Ramos (cell line): ENCODE measurements around the gene MTFR1L.

Experiments used
- in situ Hi-C: fragments of 300-500 bp; cut with MboI; formaldehyde crosslinking; loops from one replicate; pipeline ENCODE4 v1.14.3; 2022; ENCODE audit warnings: low sequenced_read_pairs; ENCODE audit not compliant: unreplicated experiment

The MTFR1L gene

DNA sequence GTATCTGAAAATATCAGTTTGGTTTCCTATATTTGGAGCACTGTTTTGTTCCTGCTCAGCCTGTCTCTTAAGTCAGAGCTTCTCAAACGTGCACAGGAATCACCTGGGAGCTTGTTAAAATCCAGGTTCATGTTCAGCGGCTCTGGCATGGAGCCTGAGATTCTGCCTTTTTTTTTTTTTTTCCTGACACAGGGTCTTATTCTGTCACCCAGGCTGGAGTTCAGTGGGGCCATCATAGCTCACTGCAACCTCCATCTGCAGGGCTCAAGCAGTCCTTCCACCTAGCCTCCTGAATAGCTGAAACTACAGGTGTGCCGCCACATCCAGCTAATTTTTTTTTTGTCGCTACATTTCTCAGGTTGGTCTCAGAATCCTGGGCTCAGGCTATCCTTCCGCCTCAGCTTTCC is 32.0 kb upstream of the MTFR1L start:
- in situ Hi-C loops: no loop called here

DNA sequence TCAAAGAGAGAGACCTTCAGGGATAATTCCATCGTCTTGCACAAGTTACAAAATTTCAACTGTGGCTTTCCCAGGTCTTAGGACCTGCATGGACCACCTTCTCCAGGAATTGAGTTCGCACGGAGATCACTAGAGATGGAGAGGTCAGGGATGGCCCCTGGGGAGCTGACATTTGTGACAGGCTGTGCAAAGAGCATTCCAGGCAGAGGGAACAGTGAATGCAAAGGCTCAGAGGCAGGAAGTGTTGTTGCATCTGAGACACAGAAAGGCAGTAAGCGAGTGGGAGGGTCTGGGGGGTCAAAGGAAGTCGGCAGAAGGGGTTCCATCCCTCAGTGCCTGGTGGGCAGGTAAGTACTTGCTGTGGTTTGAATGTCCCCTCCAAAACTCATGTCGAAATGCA is 29.3 kb upstream of the MTFR1L start:
- in situ Hi-C loops: loop anchor here (10.0 kb wide), 2 partner anchors 266 to 506 kb away; no protein-coding TSS in a partner anchor

DNA sequence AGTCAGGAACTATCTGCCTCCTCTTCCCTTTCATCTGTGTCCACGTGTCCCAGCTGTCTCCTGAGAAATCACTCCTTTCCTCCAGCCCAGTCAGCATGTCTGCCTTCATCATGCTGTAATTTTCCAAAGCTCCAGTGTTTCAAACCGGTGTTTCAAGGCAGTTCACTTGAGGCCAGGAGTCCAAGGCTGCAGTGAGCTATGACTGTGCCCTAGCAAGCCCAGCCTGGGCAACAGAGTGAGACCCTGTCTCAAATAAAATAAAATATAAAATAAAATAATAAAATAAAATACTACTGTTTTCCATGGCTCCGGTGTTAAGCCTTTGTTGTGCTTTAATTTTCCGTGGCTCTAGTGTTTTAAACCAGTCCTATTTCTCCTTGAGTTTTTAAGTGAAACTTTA is 27.6 kb upstream of the MTFR1L start:
- in situ Hi-C loops: loop anchor here (10.0 kb wide), 2 partner anchors 267 to 507 kb away; no protein-coding TSS in a partner anchor

DNA sequence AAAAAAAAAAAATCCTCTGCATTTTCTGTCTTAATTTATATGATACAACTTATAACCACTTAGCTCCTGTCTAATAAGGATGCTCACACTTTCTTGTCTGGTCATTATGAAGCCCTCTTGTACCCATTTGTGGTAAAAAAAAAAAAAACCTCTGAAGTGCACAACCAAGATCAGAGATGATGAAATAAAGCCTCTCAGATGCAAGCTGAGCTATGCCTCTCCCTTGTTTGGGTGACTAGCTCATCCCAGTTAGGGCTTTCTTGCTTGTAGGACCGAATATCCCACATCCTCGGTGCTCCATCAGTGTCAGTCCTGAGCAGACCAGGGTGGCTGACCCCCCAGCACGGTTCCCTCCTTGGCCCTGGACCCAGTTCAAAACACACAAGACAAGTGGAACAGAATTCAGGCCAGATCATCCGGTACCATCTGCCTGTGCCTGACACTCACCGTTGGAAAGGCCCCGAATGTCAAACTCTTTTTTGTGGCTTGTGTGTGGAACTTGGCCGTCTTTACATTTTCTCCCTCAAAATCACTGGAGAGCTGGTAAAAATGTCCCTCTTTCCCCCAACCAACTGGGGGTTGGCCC is 26.1 kb upstream of the MTFR1L start:
- in situ Hi-C loops: loop anchor here (10.0 kb wide), 2 partner anchors 269 to 509 kb away; no protein-coding TSS in a partner anchor

DNA sequence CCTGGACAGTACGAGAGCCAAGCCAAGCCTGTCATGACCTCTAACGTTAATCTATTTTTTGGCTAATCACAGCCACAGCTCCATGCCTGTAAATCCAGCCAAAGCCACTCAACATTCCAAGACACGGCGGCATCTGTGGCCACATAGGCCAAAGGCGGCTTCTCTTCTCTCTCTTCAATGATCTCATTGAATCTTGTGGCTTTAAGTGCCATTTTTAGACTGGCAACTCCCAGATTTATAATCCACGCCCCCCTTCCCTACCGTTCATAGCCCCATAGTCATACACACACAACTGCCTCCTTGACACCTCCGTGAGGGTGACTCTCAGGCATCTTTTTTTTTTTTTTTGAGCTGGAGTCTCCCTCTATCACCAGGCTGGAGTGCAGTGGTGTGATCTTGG is 25.4 kb upstream of the MTFR1L start:
- in situ Hi-C loops: loop anchor here (10.0 kb wide), 2 partner anchors 270 to 510 kb away; no protein-coding TSS in a partner anchor

DNA sequence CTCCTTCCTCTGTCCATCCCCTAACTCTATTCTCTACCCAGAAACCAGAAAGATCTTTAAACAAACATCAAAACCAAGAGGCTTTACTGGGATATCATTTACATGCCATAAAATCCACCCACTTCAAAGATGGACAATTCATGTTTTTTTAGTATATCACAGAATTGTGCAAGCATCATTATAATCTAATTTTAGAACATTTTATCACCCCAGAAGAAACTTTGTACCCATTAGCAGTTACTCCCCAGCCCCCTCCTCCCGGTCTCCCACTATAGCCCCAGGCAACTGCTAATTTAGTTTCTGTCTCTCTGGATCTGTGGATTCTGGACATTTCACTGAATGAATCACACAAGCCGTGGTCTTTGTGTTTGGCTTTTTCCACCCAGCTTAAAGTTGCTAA is 24.5 kb upstream of the MTFR1L start:
- in situ Hi-C loops: loop anchor here (10.0 kb wide), 2 partner anchors 270 to 510 kb away; no protein-coding TSS in a partner anchor

DNA sequence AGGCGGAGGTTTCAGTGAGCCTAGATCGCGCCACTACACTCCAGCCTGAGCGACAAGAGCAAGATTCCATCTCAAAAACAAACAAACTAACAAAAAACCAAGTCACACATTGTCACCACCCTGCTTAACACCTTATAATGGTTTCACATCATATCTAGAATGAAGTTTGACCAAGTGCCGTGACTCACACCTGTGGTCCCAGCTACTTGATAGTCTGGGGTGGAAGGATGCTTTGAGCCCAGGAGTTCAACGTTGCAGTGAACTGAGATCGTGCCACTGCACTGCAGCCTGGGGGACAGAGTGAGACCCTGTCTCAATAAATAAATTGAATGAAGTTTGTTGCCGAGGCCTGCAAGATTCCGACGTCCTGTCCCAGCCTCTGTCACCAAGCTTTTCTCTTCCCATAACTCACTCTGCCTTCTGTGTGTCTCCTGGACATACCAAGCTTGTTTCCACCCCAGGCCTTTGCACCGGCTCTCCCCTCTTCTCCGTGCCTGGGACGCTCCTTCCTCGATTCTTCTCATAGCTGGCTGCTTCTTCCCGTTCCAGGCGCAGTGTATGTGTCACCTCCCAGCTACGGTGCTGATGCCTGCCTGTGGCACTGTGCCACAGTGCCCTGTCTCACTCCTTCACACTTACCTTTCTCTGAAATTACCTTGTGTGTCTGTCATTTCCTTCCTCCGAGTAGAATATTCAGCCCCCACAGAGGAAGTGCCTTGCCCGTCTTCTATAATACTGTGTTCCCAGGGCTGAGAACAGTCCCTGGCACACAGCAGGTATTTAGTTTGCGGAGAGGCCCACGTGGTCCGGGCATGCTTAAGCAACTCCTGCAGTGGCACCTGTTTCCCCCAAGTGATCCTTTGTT is 23.6 kb upstream of the MTFR1L start:
- in situ Hi-C loops: loop anchor here (10.0 kb wide), 2 partner anchors 271 to 511 kb away; no protein-coding TSS in a partner anchor

DNA sequence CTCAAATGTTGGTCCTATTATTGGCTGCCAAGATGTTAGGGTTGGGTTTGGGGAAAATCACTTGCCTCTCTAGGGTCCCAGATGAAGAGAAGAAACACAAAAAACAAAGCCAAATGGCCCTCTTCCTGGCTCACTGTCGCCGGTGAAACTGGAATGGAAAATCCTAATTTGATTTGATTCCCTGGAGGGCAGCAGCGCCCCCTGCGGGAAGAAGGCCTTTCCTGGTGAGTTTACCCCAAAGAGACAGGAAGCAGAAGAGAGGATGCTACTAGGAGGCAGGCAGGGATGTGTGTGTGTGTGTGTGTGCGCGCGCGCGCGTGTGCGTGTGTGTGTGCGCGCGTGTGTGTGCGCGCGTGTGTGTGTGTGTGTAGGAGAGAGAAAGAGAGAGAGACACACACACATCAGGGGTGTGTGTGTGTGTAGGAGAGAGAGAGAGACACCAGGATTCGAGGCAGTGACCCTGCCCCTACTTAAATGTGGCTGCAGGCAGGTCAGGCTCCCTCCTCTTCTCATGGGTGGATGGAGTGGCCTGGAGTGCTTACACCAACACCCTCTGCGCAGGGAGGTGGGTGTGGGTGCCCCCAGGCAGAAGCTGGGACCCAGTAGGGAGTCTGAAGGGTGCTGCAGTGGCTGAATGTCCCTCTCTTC is 22.8 kb upstream of the MTFR1L start:
- in situ Hi-C loops: loop anchor here (10.0 kb wide), 2 partner anchors 272 to 512 kb away; no protein-coding TSS in a partner anchor

DNA sequence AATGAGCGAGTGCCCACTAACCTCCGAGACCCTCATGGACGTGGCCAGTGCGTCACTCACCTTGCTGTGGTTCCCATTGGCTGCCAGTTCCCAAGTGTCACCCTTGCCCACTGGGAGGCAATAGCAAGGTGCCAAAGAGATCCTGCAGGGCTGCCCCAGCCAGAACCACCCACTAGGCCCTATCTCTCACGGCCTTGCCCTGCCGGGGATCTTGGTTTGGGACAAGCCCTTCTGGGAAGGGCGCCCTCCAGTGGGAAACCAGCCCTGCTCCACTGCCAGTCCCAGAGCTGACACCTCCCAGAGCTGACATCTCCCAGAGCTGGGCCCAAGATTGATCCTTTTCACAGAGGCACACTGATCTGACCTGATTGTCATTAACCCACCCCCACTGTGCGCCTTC is 21.8 kb upstream of the MTFR1L start:
- in situ Hi-C loops: loop anchor here (10.0 kb wide), 2 partner anchors 273 to 513 kb away; no protein-coding TSS in a partner anchor

DNA sequence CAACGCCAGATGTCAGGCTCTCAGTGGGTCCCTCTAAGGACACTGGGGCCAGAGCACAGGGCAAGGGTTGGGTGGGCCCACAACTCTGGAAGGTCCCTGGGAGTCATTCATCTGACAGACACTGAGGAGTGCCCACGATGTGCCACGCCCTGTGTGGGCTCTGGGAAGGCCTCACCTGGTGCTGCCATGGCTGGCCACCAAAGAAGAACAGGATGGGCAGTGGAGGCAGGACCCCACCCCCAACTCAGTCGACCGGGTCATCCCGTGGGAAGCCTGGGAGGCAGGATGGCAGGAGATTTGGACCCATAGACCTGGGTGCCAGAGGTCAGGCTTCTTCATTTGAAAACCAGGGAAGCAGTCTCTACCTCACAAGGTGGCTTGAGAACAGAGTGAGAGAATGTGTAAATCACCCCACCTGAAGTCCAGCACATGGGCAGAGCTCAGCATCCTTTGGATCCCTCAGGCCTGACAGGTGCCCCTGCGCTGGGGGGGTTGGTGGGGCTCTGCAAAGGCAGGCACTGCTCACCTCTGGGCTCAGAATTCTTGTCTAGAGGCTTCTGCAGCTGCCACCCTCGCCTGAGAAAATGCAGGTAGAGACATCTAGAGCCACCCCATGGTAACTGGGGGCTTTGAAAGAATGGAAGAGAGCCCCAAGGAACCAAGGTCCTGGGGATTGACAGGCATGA is 20.9 kb upstream of the MTFR1L start:
- in situ Hi-C loops: loop anchor here (10.0 kb wide), 2 partner anchors 274 to 514 kb away; no protein-coding TSS in a partner anchor

DNA sequence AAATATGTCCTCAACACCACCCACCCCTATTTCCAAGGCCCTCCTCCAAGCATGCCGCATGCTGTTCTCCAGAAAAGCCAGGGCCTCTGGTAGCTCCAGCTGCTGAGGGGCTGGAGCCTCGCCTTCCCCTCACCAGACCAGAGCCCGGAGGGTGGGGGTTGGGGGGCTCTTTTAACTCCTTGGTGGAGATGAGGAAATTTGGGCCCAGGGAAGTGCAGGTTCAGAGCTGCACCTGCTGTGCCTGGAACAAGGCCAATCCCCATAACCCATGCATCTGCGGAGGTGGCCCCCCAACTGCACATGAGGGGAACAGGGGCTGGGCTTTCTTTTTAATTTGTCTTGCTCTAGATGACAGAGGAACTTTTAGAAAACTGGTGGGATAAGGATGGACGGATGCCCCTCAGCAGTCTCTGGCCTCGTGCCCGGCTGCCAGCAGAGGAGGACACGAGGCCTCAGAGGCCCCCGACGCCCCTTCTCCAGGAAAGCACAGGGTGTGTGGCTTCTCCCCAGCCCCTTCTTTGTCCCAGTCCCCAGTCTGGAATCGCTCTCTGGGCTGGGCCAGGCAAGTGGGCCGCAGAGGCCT is 20.3 kb upstream of the MTFR1L start:
- in situ Hi-C loops: loop anchor here (10.0 kb wide), 2 partner anchors 275 to 515 kb away; no protein-coding TSS in a partner anchor

DNA sequence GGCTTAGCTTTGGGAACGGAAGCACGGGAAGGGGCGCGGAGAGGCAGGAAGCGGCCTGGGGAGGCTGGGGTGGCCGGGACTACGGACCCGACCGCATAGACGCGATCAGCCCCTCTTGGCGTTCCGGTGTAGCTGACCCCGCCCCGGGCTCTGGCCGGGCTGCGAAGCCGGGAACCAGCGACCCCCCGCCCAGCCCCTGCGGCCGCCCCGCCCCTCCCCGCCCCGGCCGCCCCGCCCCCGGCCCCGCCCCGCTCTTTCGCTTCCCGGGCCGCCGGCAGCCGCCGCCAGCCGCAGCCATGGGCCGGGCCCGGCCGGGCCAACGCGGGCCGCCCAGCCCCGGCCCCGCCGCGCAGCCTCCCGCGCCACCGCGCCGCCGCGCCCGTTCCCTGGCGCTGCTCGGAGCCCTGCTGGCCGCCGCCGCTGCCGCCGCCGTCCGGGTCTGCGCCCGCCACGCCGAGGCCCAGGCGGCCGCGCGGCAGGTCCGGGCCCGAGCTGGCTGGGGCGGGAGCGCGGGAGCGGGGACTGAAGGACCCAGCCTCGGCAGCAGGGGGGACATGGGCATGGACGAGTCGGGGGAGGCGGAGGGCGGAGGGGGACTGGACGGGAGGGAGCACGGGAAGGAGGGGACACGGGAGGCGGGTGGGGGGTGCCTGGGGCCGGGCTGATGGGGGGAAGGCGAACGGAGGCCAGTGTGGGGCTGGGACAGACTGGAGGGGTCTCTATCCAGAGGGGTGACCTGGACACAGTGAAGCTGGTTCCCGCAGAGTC is 19.6 kb upstream of the MTFR1L start, which contains the start of gene SELENON:
Gene SELENON (plus strand): TSS at position 259 of the 768 bp plus-strand sequence. CDS start 38 bp downstream, at position 297.
- in situ Hi-C loops: loop anchor here (10.0 to 25.0 kb wide), 3 partner anchors 275 to 515 kb away; partner anchors contain the start of gene RHCE

DNA sequence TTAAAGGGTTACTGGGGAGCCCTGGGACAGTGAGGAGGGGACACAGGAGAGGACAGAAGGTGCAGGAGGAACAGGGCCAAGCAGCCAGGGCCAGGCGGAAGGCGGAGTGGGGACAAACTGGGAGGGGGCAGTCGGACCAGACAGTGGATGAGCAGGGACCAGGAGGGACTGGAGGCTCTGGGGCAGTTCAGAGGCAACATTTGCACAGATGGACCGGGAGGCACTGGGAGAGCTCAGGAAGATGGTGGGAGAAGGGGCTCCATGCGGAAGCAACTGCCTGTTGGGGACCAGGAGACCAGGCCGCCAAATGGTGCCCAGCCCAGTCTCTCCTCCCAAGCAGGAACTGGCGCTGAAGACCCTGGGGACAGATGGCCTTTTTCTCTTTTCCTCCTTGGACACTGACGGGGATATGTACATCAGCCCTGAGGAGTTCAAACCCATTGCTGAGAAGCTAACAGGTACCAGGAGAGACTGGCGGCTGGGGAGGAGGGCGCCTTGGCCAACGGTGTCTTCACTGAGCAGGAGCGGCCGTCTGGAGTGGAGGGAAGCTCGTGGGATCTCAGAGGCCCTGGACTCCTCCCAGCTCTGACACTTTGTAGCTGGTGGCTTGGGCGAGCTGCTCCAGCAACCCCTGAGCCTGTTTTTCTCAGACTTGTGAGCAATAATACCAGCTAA is 18.9 kb upstream of the MTFR1L start:
- in situ Hi-C loops: loop anchor here (25.0 kb wide), 1 partner anchor 389 kb away; the partner anchor contains the start of gene RHCE

DNA sequence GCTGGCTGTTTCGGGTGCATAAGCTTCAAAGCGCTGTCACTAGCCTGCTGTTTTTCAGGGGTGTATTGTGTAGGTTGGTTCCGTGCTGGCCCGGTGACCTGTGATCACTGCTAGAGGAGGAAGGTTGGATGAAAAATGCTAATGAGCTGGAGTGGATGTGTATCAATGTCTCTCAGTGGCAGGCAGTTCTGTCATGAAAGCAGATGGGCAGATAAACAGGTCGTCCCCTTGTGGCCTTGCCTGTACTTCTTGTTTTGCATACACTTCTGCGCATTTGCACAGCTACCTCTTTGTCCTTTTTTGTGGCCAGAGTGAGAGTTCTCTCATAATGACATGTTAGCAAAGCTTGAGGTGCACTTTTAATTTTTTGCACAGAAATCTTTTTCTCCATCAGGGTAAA is 16.8 kb upstream of the MTFR1L start:
- in situ Hi-C loops: loop anchor here (25.0 kb wide), 1 partner anchor 391 kb away; the partner anchor contains the start of gene RHCE

DNA sequence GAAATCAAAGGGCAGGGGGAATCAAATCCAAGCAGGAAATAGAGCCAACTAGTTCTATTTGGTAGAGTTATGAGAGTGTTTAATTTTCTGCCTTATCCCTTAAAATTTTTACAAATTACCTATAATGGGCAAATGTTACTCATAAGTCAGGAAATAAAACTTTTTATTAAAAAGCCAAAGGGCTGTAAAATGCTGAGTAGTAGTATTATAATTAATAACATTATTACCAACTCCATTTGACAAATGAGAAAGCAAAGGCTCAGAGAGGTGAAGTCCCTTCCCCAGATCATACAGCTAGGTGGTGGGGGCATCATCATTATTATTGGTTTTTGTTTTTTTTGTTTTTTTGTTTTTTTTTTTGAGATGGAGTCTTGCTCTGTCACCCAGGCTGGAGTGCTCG is 16.4 kb upstream of the MTFR1L start:
- in situ Hi-C loops: loop anchor here (25.0 kb wide), 1 partner anchor 391 kb away; the partner anchor contains the start of gene RHCE

DNA sequence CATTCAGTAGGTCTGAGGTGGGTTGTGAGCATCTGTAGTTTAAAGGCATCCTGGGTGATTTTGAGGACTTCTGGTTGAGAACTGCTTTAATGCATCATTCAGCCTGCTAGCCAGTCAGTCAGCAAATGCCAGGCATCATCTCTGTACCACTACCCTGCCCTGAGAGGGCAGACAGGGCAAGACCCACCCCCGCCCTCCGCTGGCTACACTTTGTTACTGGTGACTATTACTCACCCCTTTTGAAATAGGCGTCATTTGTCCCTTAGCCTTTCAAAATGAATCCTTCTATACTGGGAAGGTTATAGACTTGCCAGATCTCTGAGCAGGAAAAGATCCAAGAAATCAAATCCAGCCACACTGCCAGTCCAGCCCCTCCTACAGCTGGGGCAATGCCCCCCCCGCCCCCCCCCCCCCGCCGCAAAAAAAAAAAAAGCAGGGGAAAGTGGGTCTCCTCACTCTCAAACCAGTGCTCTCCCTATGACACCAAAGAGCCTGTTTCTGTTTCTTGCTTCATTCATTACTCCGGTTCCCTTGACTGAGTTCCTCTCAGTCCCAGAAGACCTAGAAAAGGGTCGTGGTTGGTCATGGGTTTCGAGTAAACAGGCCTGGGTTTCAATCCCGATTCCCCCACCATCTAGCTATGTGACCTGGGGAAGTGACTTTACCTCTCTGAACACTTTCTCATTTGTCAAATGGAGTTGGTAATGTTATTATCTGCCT is 15.3 kb upstream of the MTFR1L start:
- in situ Hi-C loops: loop anchor here (25.0 kb wide), 1 partner anchor 392 kb away; the partner anchor contains the start of gene RHCE
